Naive thymus-derived CD4-positive, alpha-beta T cell (primary cell): Measurements from ENCODE around the gene ARFGEF3. TPM values are rescaled to one million over a fixed set of nuclear protein-coding genes. Genes with fewer than 3 reads are reported as not detected.

ENCODE experiments used
- ATAC-seq: fragments of 150-1000 bp; cut with Tn5 transposase; 2 replicates; pipeline ENCODE4 v1.10.0; 2021; ENCODE audit warnings: mild to moderate bottlenecking, moderate library complexity
- CTCF ChIA-PET: fragments of 350-600 bp; sonication (Branson Sonifier 250); formaldehyde crosslinking; loops from one replicate; lab custom pipeline; 2021; ENCODE audit warnings: antibody characterized with exemption; lab: Charles Lee
- POLR2A ChIA-PET: fragments of 350-600 bp; sonication (Branson Sonifier 250); formaldehyde crosslinking; loops from one replicate; lab custom pipeline; 2021; ENCODE audit warnings: antibody characterized with exemption, inconsistent platforms; lab: Charles Lee
- DNase-seq, 9 donors: peaks; one replicate each; pipeline versions ENCODE4 v3.0.0 to v3.0.0-alpha.2; 2020 to 2022; ENCODE audit warnings: mixed read lengths in 1 of 9
- H3K27ac ChIP-seq: one replicate; pipeline ENCODE4 v1.7.0; 2013; ENCODE audit warnings: mild to moderate bottlenecking, low read depth, low read length, moderate library complexity
- H3K27me3 ChIP-seq, 2 donors: one replicate each; pipeline ENCODE4 v1.7.0; 2013; ENCODE audit warnings: low read length in 2 of 2, mild to moderate bottlenecking in 2 of 2, moderate library complexity in 2 of 2; ENCODE audit not compliant: control insufficient read depth in 2 of 2, insufficient read depth in 2 of 2
- H3K36me3 ChIP-seq, 3 experiments: 1 replicate in 2 of 3; 2 replicates in 1 of 3; pipeline ENCODE4 v1.7.0; 2013; ENCODE audit warnings: low read length in 3 of 3, mild to moderate bottlenecking in 3 of 3, moderate library complexity in 1 of 3; ENCODE audit not compliant: insufficient read depth in 3 of 3, control insufficient read depth in 2 of 3
- H3K4me1 ChIP-seq, 2 donors: one replicate each; pipeline ENCODE4 v1.7.0; 2013; ENCODE audit warnings: low read length in 2 of 2, mild to moderate bottlenecking in 2 of 2, moderate library complexity in 1 of 2; ENCODE audit not compliant: control insufficient read depth in 2 of 2, insufficient read depth in 2 of 2
- H3K4me3 ChIP-seq: 2 replicates; pipeline ENCODE4 v1.7.0; 2013; ENCODE audit warnings: mild to moderate bottlenecking, low read length
- H3K9me3 ChIP-seq, 3 experiments: 1 replicate in 2 of 3; 2 replicates in 1 of 3; pipeline ENCODE4 v1.7.0; 2013; ENCODE audit warnings: low read length in 3 of 3; ENCODE audit not compliant: control insufficient read depth in 2 of 3
- H3K27ac Mint-ChIP-seq, 9 donors: one replicate each; pipeline ENCODE4 v1.8.0; 2020 to 2022; ENCODE audit warnings: mixed read lengths in 9 of 9, mild to moderate bottlenecking in 8 of 9, moderate library complexity in 5 of 9, inconsistent platforms in 2 of 9
- H3K27me3 Mint-ChIP-seq, 5 donors: one replicate each; pipeline ENCODE4 v1.8.0; 2021 to 2022; ENCODE audit warnings: mixed read lengths in 5 of 5, mild to moderate bottlenecking in 1 of 5
- H3K36me3 Mint-ChIP-seq, 5 donors: one replicate each; pipeline ENCODE4 v1.8.0; 2020 to 2022; ENCODE audit warnings: mixed read lengths in 5 of 5, mild to moderate bottlenecking in 3 of 5, inconsistent platforms in 1 of 5
- H3K4me1 Mint-ChIP-seq, 7 donors: one replicate each; pipeline ENCODE4 v1.8.0; 2020 to 2022; ENCODE audit warnings: mixed read lengths in 7 of 7, mild to moderate bottlenecking in 3 of 7, inconsistent platforms in 1 of 7
- H3K4me3 Mint-ChIP-seq, 10 donors: one replicate each; pipeline ENCODE4 v1.8.0; 2020 to 2022; ENCODE audit warnings: mild to moderate bottlenecking in 10 of 10, mixed read lengths in 10 of 10, moderate library complexity in 6 of 10, inconsistent platforms in 2 of 10
- H3K9me3 Mint-ChIP-seq, 11 donors: one replicate each; pipeline ENCODE4 v1.8.0; 2020 to 2022; ENCODE audit warnings: mixed read lengths in 11 of 11, mild to moderate bottlenecking in 4 of 11, inconsistent platforms in 1 of 11, moderate library complexity in 1 of 11
- intact Hi-C, 2 donors: fragments of 100-400 bp; cut with micrococcal nuclease; formaldehyde crosslinking; loops; one replicate each; pipeline ENCODE4 v1.15.1; 2023
- polyA plus RNA-seq, 2 donors: library from polyadenylated mRNA; unstranded; fragments of 300-500 nt; fragmentation: Illumina TruSeq; gene quantifications; one replicate each; pipeline ENCODE4 v1.2.3, GENCODE V29; 2021
- total RNA-seq, 6 experiments: library from RNA in 5 of 6; stranded (reverse) in 5 of 6; gene quantifications; 1 replicate in 5 of 6; 2 replicates in 1 of 6; pipeline ENCODE4 v1.2.3 and lab custom pipeline; 2021 to 2026

The ARFGEF3 gene
- total and polyA plus RNA-seq, 7 experiments from 2014 or later: 0.02 to 0.15 (median 0.03) TPM; not detected in 4

DNA sequence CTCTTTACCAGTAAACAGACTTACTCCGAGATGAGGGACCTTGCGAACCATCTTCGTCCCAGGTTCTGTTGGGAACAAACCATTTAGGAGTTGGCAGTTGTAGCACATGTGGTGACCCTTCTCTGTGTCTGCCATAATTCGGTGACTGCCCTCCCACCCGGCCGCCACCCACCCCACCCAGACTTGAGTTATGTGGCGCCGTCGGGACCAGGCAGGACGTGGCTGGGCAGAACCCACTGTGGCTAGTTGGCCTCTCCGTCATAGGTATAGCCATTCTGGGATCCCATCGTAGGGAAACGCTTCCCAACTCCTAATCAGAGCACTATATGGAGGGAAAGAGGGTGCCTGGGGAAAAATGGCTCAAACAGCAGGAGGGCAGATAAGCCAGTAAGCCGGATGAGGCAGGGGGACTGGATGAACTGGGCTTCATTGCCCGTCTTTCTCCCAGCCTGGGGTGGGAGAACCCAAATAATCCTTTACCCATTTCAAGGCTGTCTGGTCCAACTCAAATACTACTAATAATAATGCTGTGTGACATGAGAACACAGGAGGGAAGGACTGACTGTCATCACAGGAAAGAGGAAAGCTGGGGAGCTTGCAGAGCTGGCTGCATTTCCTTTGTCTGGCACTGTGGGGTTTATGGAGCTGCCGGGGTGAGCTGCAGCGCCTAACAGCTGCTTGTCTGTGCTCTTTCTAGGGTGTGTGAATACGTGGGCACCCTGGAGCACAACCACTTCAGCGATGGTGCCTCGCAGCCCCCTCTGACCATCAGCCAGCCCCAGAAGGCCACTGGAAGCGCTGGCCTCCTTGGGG, 129.5 kb downstream of the ARFGEF3 start:
- ATAC-seq (no peak), DNase-seq (no peak)
- H3K27ac Mint-ChIP-seq: no peak overlapping the region
- H3K36me3 Mint-ChIP-seq: no peaks in the 10 kb centered on the region
- H3K27me3 ChIP-seq: no peaks in the 10 kb centered on the region
- ChIA-PET CTCF (no interaction called here), POLR2A (no interaction called here)
- H3K4me1 ChIP-seq: no peaks in the 10 kb centered on the region
- H3K27ac ChIP-seq: no peak overlapping the region
- no peaks in the 10 kb centered on the region for H3K4me1 Mint-ChIP-seq
- H3K27me3 Mint-ChIP-seq: peaks cover 0 to 4% (median 3%) of the 10 kb centered on the region in 5 donors
- H3K4me3 ChIP-seq: no peak overlapping the region
- no peaks in the 10 kb centered on the region for H3K36me3 ChIP-seq
- no peaks in the 10 kb centered on the region for H3K9me3 ChIP-seq
- no peak overlapping the region for H3K4me3 Mint-ChIP-seq
- H3K9me3 Mint-ChIP-seq: peaks cover 0 to 1% (median 0%) of the 10 kb centered on the region in 11 donors
- intact Hi-C loops: loop anchor here in 1 of 2 donors (2.0 kb wide), 1 partner anchor 218 kb away; no protein-coding TSS in a partner anchor

DNA sequence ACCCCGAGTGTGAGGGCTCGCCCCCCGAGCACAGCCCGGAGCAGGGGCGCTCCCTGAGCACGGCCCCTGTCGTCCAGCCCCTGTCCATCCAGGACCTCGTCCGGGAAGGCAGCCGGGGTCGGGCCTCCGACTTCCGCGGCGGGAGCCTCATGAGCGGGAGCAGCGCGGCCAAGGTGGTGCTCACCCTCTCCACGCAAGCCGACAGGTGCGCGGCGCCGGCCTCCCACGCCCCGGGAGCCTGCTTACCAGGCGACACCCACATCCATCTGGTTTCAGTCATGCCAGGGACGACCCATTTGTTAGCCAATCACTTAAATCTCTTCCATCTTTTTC, 130.1 kb downstream of the ARFGEF3 start:
- peaks cover 0 to 1% (median 0%) of the 10 kb centered on the region in 11 donors for H3K9me3 Mint-ChIP-seq
- no peak overlapping the region for H3K27ac Mint-ChIP-seq
- H3K36me3 Mint-ChIP-seq: no peaks in the 10 kb centered on the region
- no peaks in the 10 kb centered on the region for H3K4me1 Mint-ChIP-seq
- H3K4me3 Mint-ChIP-seq: no peak overlapping the region
- Histone ChIP-seq H3K4me3 (no peak overlapping the region), H3K27ac (no peak overlapping the region), H3K4me1 (no peaks in the 10 kb centered on the region), H3K9me3 (no peaks in the 10 kb centered on the region), H3K36me3 (no peaks in the 10 kb centered on the region), H3K27me3 (no peaks in the 10 kb centered on the region)
- intact Hi-C loops: loop anchor here in 1 of 2 donors (2.0 kb wide), 1 partner anchor 217 kb away; no protein-coding TSS in a partner anchor
- POLR2A ChIA-PET: no interaction called here
- CTCF ChIA-PET: no interaction called here
- DNase-seq: no peak
- peaks cover 0 to 4% (median 3%) of the 10 kb centered on the region in 5 donors for H3K27me3 Mint-ChIP-seq
- no peak for ATAC-seq

DNA sequence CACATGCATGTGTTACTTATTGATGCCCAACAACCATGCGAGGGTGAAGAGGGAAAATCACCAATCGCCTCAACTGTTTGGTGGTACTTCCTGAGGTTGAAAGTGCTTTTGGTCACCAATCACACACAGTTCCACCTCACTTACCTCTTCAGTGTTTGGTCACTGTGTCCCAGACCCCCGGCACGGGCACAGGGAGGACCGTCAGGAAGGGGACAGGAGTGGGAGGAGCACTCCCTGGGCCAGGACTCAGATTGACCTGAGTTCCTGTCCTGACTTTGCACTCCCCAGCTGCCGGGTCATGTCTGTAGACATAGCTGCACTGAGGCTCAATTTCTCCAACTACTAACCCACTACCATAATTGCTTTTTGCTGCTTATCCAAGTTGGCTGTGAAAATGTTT, 130.7 kb downstream of the ARFGEF3 start:
- Mint-ChIP-seq H3K27me3 (peaks cover 0 to 4% (median under 1%) of the 10 kb centered on the region in 5 donors), H3K4me1 (no peaks in the 10 kb centered on the region), H3K36me3 (no peaks in the 10 kb centered on the region), H3K9me3 (peaks cover 0 to 1% (median 0%) of the 10 kb centered on the region in 11 donors), H3K4me3 (no peak overlapping the region), H3K27ac (no peak overlapping the region)
- intact Hi-C loops: no loop called here
- no peak for ATAC-seq
- DNase-seq: no peak
- Histone ChIP-seq H3K27ac (no peak overlapping the region), H3K9me3 (no peaks in the 10 kb centered on the region), H3K27me3 (no peaks in the 10 kb centered on the region), H3K36me3 (no peaks in the 10 kb centered on the region), H3K4me3 (no peak overlapping the region), H3K4me1 (no peaks in the 10 kb centered on the region)
- ChIA-PET CTCF (no interaction called here), POLR2A (no interaction called here)

DNA sequence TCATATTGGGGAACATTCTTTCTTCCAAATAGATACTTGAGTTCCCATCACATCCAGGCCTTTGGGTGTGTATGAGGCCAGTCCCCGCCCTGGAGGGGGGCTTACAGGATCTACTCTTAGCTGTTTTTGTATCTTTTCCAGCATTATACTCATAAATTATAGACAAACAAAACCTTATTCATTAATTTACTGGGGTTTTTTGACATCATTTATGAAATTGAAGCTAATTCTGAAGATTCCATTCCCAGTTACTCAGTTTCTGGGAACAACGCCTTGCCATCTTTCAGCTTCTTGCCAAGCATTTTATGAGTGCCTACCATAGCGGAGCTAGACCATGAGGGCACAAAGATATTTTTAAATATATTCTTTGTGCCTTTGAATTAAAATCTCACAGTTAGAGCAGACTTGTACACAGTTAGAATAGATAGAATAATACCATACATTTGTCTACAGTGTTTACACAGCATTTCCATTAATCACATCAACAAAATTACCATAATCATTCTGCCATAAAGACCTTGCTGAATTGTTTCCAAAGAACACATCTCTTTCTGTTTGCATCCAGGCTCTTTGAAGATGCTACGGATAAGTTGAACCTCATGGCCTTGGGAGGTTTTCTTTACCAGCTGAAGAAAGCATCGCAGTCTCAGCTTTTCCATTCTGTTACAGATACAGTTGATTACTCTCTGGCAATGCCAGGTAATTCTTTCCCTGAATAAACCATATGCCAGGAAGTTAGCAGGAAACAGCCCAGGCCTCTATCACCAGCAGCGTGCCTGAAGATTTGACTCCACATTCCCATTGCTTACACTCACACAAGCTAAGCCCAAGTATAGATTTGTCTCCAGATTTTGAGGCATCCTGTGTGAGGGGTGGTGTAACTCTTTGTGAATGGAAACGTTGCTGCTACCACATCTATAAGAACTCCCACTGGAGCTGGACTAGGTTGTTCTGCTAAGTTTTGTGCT, 132.0 kb downstream of the ARFGEF3 start:
- ChIA-PET POLR2A (no interaction called here), CTCF (no interaction called here)
- H3K27ac Mint-ChIP-seq: no peak overlapping the region
- ATAC-seq (no peak), DNase-seq (no peak)
- Histone ChIP-seq H3K4me1 (no peaks in the 10 kb centered on the region), H3K36me3 (no peaks in the 10 kb centered on the region), H3K27ac (no peak overlapping the region), H3K27me3 (no peaks in the 10 kb centered on the region), H3K4me3 (no peak overlapping the region), H3K9me3 (no peaks in the 10 kb centered on the region)
- H3K4me3 Mint-ChIP-seq: no peak overlapping the region
- no peaks in the 10 kb centered on the region for H3K4me1 Mint-ChIP-seq
- intact Hi-C loops: no loop called here
- peaks cover 0 to 8% (median 4%) of the 10 kb centered on the region in 5 donors for H3K27me3 Mint-ChIP-seq
- no peaks in the 10 kb centered on the region for H3K36me3 Mint-ChIP-seq
- H3K9me3 Mint-ChIP-seq: peaks cover 0 to 1% (median 0%) of the 10 kb centered on the region in 11 donors

DNA sequence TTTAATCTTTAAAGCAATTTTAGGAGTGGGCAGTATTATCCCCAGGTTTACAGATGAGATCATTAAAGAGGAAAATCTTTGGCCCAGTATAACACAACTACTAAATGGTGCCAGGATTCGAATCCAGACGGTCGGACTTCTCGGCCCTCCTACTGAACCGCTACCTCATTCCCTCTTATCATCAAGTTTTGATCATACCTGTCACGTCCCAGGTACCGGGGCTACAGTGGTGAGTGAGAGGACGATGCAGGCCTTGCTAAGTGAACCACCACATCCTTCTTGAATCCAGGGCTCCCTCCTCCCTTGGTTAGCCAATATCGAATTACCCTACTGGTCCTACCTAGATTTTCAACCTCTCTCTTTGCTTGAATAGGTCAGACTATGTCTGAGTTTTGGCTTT, 134.6 kb downstream of the ARFGEF3 start:
- H3K36me3 Mint-ChIP-seq: no peaks in the 10 kb centered on the region
- Histone ChIP-seq H3K36me3 (no peaks in the 10 kb centered on the region), H3K4me3 (no peak overlapping the region), H3K27ac (no peak overlapping the region), H3K9me3 (no peaks in the 10 kb centered on the region), H3K4me1 (no peaks in the 10 kb centered on the region), H3K27me3 (peaks cover 0 to 2% of the 10 kb centered on the region in 2 donors)
- no peaks in the 10 kb centered on the region for H3K9me3 Mint-ChIP-seq
- H3K27me3 Mint-ChIP-seq: peaks cover 0 to 19% (median 4%) of the 10 kb centered on the region in 5 donors
- H3K4me1 Mint-ChIP-seq: no peaks in the 10 kb centered on the region
- H3K4me3 Mint-ChIP-seq: no peak overlapping the region
- ChIA-PET CTCF (no interaction called here), POLR2A (no interaction called here)
- ATAC-seq: no peak
- no peak overlapping the region for H3K27ac Mint-ChIP-seq
- intact Hi-C loops: no loop called here
- DNase-seq: no peak

DNA sequence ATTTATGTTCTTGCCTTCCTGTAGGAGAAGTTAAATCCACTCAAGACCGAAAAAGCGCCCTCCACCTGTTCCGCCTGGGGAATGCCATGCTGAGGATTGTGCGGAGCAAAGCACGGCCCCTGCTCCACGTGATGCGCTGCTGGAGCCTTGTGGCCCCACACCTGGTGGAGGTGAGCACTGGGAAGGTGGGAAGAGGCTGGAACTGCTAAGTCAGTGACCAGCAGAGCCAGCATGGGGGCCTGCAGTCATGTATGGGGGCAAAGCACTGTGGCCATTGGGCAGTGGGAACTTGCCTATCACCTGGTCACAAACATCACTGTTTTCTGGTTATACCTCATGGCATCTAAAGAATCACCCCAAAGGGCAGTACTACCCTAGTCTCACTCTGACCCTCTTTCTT, 135.0 kb downstream of the ARFGEF3 start:
- H3K4me1 ChIP-seq: no peaks in the 10 kb centered on the region
- H3K4me3 Mint-ChIP-seq: no peak overlapping the region
- POLR2A ChIA-PET: no interaction called here
- CTCF ChIA-PET: no interaction called here
- H3K4me3 ChIP-seq: no peak overlapping the region
- no peaks in the 10 kb centered on the region for H3K9me3 ChIP-seq
- DNase-seq (no peak), ATAC-seq (no peak)
- H3K27ac ChIP-seq: no peak overlapping the region
- H3K27ac Mint-ChIP-seq: no peak overlapping the region
- no peaks in the 10 kb centered on the region for H3K9me3 Mint-ChIP-seq
- H3K27me3 ChIP-seq: peaks cover 0 to 2% of the 10 kb centered on the region in 2 donors
- H3K36me3 ChIP-seq: no peaks in the 10 kb centered on the region
- peaks cover 0 to 23% (median 4%) of the 10 kb centered on the region in 5 donors for H3K27me3 Mint-ChIP-seq
- no peaks in the 10 kb centered on the region for H3K4me1 Mint-ChIP-seq
- H3K36me3 Mint-ChIP-seq: no peaks in the 10 kb centered on the region
- intact Hi-C loops: no loop called here
